Breast epithelium (tissue), 4 donors: ENCODE measurements around the gene MAD1L1. TPM values are rescaled to one million over a fixed set of nuclear protein-coding genes. Genes with fewer than 3 reads are reported as not detected.
A peak's percentile ranks its signal among the peaks of the same experiment; 100 is the strongest.
"Not testable (repeated sequence)": the region's sequence is repeated elsewhere in the genome, so short reads cannot be mapped to it uniquely, and the experiment has no call there.

Experiments
- DNase-seq, 2 donors: peaks; one replicate each; pipeline ENCODE4 v3.0.0-alpha.2; 2019; ENCODE audit warnings: low spot score in 2 of 2
- H3K27ac ChIP-seq, 2 donors: fragments of 200-600 bp; sonication (generic) in 1 of 2; one replicate each; pipeline ENCODE4 v1.5.1; 2016 to 2019; ENCODE audit warnings: mild to moderate bottlenecking in 1 of 2
- H3K27me3 ChIP-seq, 2 donors: fragments of 200-600 bp; sonication (generic) in 1 of 2; one replicate each; pipeline versions ENCODE4 v1.5.1 to v1.6.0; 2017 to 2019; ENCODE audit warnings: control low read depth in 1 of 2, mild to moderate bottlenecking in 1 of 2
- H3K36me3 ChIP-seq: fragments of 200-600 bp; one replicate; pipeline ENCODE4 v1.5.1; 2019
- H3K4me1 ChIP-seq, 2 donors: fragments of 200-600 bp; sonication (generic); one replicate each; pipeline ENCODE4 v1.5.1; 2016 to 2019; ENCODE audit warnings: control low read depth in 1 of 2
- H3K4me3 ChIP-seq, 3 donors: fragments of 200-600 bp; sonication (generic); 1 replicate in 2 of 3; 2 replicates in 1 of 3; pipeline ENCODE4 v1.5.1; 2016 to 2019; ENCODE audit warnings: mild to moderate bottlenecking in 3 of 3, moderate library complexity in 2 of 3
- H3K9me3 ChIP-seq, 2 donors: fragments of 200-600 bp; sonication (generic) in 1 of 2; one replicate each; pipeline ENCODE4 v1.5.1; 2016 to 2019; ENCODE audit warnings: control low read depth in 1 of 2
- CTCF ChIP-seq, 3 donors: fragments of 450-650 bp; IDR thresholded peaks; one replicate each; pipeline ENCODE4 v1.5.1; 2016 to 2017; ENCODE audit warnings: antibody characterized with exemption in 3 of 3, mild to moderate bottlenecking in 3 of 3, moderate library complexity in 3 of 3
- POLR2A ChIP-seq: fragments of 450-650 bp; IDR thresholded peaks from one replicate; pipeline ENCODE4 v1.6.1; 2016; ENCODE audit warnings: antibody characterized with exemption, mild to moderate bottlenecking, moderate library complexity
- POLR2AphosphoS5 ChIP-seq, 3 donors: sonication (generic); formaldehyde crosslinking; IDR thresholded peaks; one replicate each; pipeline ENCODE4 v1.6.1; 2017; ENCODE audit warnings: antibody characterized with exemption in 3 of 3
- intact Hi-C: fragments of 100-400 bp; cut with DNase I; formaldehyde crosslinking; loops from one replicate; pipeline ENCODE4 v1.15.1; 2023; ENCODE audit warnings: low total_unique reads
- total RNA-seq, 3 donors: library from RNA; depleted of rRNA; stranded (reverse); fragments of >200 nt; gene quantifications; one replicate each; pipeline ENCODE4 v1.1.0, GENCODE V29; 2016

Gene MAD1L1
- total RNA-seq, 3 donors from 2014 or later: 27.7 to 33.9 (median 28.8) TPM

DNA sequence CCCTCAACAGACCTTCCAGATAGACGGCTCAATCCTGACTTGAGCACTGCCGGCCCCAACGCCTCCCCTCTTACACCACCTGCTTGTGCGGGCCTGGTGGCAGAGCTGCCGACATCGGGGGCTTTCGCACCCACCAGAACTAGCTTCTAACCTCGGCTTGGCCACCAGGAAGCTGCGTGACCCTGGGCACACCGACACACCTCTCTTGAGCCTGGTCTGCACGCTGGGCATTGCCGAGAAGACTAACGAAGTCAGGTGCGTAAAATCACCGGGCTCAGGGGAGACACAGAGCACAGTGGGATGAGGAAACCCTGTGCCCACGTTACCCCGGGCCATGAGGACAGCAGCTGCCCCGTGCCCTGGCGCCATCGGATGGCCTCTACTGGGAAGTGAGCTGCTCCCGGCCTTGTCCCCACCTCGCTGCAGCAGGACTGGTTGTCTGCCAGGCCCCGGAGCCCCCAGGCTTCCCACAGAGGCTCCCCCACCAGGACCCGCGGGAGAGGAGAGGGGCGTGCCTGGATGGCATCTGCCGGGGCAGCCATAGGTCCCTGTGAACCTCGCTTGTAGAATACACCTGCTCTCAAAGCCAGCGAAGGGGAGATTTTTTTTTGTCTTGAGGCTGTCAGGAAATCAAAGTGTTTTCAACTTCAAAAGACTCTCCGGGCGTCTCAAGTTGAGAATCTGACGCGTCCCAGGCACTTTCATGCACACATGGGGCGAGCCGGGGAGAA is 408.4 kb downstream of the MAD1L1 start:
- intact Hi-C loops, H3K27ac ChIP-seq, H3K4me1 ChIP-seq, H3K36me3 ChIP-seq, H3K27me3 ChIP-seq, H3K4me3 ChIP-seq, H3K9me3 ChIP-seq: not testable (repeated sequence)
- peak in 1 of 2 donors; percentile 27 for DNase-seq

GRCh38 chr7:1823376-1824150 is 409.2 kb downstream of the MAD1L1 start:
- Histone ChIP-seq H3K36me3 (no peaks in the 10 kb centered on the region), H3K27me3 (no peaks in the 10 kb centered on the region), H3K9me3 (no peaks in the 10 kb centered on the region), H3K4me1 (no peaks in the 10 kb centered on the region), H3K27ac (no peak overlapping the region), H3K4me3 (no peak overlapping the region)
- TF ChIP-seq POLR2AphosphoS5 (IDR thresholded peaks at IDR 0.05) (no peak), CTCF (IDR thresholded peaks at IDR 0.05) (no peak), POLR2A (no peak)
- DNase-seq: peak in 1 of 2 donors; percentile 47
- intact Hi-C loops: no loop called here

- Histone ChIP-seq H3K4me1 (no peaks in the 10 kb centered on the region), H3K36me3 (no peaks in the 10 kb centered on the region), H3K27me3 (no peaks in the 10 kb centered on the region), H3K4me3 (no peak overlapping the region), H3K9me3 (no peaks in the 10 kb centered on the region), H3K27ac (no peak overlapping the region)
- no peak for TF ChIP-seq POLR2A
- no peak for TF ChIP-seq CTCF (IDR thresholded peaks at IDR 0.05)
- TF ChIP-seq POLR2AphosphoS5 (IDR thresholded peaks at IDR 0.05): no peak
- intact Hi-C loops: no loop called here
- DNase-seq: no peak
Measured at GRCh38 chr7:1819259-1819841, 413.4 kb downstream of the MAD1L1 start.

- no peaks in the 10 kb centered on the region for H3K36me3 ChIP-seq
- H3K9me3 ChIP-seq: no peaks in the 10 kb centered on the region
- no peak for DNase-seq
- no peaks in the 10 kb centered on the region for H3K27me3 ChIP-seq
- H3K4me3 ChIP-seq: no peak overlapping the region
- intact Hi-C loops: no loop called here
- H3K27ac ChIP-seq: no peak overlapping the region
- TF ChIP-seq POLR2A (no peak), POLR2AphosphoS5 (IDR thresholded peaks at IDR 0.05) (no peak), CTCF (IDR thresholded peaks at IDR 0.05) (no peak)
- no peaks in the 10 kb centered on the region for H3K4me1 ChIP-seq
Measured at GRCh38 chr7:1818575-1819258, 414.0 kb downstream of the MAD1L1 start.

DNA sequence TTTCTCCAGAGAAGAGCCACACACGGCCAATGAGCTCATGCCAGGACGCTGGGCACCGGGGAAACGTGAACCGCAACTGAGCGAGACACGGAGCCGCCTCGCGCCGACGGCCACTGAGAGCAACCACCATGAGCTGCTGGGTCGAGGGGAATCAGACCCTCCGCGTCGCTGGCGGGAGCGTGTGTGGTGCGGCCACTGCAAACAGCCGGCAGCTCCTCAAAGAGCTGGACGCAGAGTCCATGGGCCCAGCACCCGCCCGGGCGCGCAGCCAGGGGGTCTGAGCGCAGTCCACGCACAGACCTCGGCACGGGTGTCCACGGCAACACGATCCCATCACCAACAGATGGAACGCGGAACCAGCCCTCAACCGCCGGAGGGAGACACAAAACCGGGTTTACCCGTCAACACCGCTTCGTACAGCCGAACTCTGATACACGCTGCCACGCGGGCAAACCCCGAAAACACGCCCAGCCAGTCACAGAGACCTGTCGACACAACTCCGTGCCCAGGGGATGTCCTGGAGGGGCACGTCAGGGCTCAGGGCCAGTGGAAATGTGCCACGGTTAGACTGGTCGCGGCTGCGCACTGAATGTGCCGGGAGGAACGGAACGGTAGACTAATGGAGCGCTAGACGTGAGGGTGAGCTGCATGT is 415.6 kb downstream of the MAD1L1 start:
- peak in 1 of 2 donors; percentile 11 for DNase-seq
- no peak overlapping the region for H3K27ac ChIP-seq
- H3K27me3 ChIP-seq: no peaks in the 10 kb centered on the region
- no peaks in the 10 kb centered on the region for H3K9me3 ChIP-seq
- no peaks in the 10 kb centered on the region for H3K36me3 ChIP-seq
- TF ChIP-seq POLR2AphosphoS5 (IDR thresholded peaks at IDR 0.05): no peak
- TF ChIP-seq POLR2A: no peak
- no peak for TF ChIP-seq CTCF (IDR thresholded peaks at IDR 0.05)
- H3K4me1 ChIP-seq: no peaks in the 10 kb centered on the region
- no peak overlapping the region for H3K4me3 ChIP-seq
- intact Hi-C loops: no loop called here

DNA sequence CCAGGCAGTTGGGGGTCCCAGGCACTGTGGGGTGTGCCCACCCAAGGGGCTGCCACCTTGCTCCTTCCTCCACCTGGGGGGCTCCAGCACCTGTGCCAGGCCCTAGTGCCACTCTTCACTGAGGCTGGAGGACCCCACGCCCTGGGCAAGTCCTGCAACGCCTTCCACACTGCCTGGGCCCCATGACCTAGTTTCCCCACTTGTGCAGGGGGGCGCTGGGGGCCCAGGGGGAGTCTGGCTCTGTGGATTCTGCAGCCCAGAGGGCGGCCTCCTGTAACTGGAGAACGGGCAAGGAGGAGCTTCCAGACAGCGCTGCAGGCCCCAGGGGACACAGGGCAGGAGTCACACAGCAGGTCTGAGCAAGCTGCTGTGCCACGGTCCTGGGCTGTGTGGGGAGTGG is 416.3 kb downstream of the MAD1L1 start:
- H3K36me3 ChIP-seq, DNase-seq, intact Hi-C loops: not testable (repeated sequence)

DNA sequence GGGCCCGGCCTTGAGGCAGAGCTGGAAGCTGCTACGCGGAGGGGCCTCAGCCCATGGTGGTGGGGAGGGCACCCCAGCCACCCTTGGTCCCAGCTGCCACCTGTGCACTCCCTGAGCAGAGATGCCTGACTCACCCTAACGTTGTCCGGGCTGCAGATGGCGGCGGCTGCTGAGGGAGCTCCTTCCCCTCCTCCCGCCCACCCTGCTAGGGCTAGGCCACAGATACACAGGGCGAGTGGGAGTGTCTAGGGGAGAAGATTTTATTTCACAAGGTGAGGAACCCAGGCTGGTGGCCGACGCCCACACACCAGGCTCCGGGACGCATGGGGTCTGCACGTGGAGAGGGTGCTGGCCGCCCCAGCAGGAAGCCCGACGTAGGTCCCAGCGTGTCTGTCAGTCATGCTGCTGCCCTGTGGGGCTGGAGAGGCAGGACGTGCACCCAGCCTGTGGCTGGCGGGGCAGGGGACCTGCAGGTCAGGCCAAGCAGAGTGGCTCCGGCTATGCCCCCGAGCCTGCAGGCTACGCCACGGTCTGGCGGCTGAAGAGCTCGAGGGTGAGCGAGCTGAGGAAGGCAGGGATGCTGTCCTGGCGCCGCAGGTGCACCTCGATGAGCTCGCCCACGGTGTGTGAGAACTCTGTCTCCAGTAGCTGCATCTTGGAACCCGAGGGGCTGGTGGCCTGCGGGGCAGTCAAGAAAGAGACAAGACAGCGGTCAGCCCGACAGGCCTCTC is 417.0 kb downstream of the MAD1L1 start:
- intact Hi-C loops: not testable (repeated sequence)
- peak in 1 of 2 donors; percentile 12 for DNase-seq

More for the DNA sequence above, 416.3 kb downstream of the MAD1L1 start:
- H3K27ac ChIP-seq, H3K4me1 ChIP-seq, H3K9me3 ChIP-seq, H3K4me3 ChIP-seq, H3K27me3 ChIP-seq: not testable (repeated sequence)

More for the DNA sequence above, 417.0 kb downstream of the MAD1L1 start:
- not testable (repeated sequence) for H3K27me3 ChIP-seq, H3K36me3 ChIP-seq, H3K4me3 ChIP-seq, H3K9me3 ChIP-seq, H3K4me1 ChIP-seq, H3K27ac ChIP-seq
